ENCODE data around the gene OR2AE1. TPM values are rescaled to one million over a fixed set of nuclear protein-coding genes. Genes with fewer than 3 reads are reported as not detected.
A peak's percentile ranks its signal among the peaks of the same experiment; 100 is the strongest.

Gene OR2AE1
- total and polyA plus RNA-seq, 9 of the 15 experiments (the other 6 are each of a cell fraction or from before 2014, with no cell fraction given): 0.27 TPM; not detected in 8

DNA sequence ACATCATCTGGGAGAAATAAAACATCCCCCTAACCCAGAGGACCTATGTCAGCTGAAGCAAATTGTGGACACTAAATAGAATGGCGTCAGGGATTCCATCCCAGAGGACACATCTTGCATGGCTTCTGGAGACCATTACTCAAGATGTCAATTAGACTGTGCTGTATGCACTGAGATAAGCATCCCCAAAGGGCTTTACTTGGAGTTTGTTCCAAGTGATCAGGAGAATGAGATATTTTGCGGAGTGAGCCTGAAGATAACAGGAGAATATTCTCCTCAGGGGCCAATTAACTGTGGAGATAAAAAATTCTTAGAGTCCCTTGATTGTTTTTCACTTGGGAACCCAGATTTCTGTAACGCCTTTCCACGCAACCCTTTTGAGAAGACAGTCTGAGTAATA is 4.5 kb upstream of the OR2AE1 start (continued):
- peak; percentile 65 for TF ChIP-seq NCOR1 (IDR thresholded peaks at IDR 0.05)
- TF ChIP-seq HDAC3 (IDR thresholded peaks at IDR 0.05; ENCODE audit: borderline replicate concordance, partially characterized antibody): no peak
- no peak for TF ChIP-seq ZNF41 (CRISPR knock-in tag; conservative IDR thresholded peaks at IDR 0.05)
- no peak for TF ChIP-seq BACH1 (tag; IDR thresholded peaks at IDR 0.05)
- no peak for TF ChIP-seq MITF (IDR thresholded peaks at IDR 0.05)
- TF ChIP-seq CAMTA2 (CRISPR knock-in tag; conservative IDR thresholded peaks at IDR 0.05): no peak

DNA sequence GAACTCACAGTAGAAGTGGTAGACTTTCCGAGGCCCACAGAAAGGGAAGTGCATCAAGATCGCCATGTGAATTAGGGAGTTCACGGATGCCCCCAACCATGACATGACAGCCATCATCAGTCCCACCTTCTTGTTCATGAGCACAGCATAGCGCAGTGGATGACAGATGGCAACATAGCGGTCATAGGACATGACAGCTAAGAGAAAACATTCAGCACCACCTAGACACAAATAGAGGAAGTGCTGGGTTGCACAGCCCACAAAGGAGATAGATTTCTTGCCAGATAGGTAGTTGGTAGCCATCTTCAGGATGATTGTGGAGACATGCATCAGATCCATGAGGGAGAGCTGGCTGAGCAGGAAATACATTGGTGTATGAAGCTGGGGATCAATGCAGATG is 342 bp downstream of the OR2AE1 start:
- H3K9me1 ChIP-seq (ENCODE audit: control insufficient read depth, insufficient read depth, low read length): no peaks in the 10 kb centered on the region
- intact Hi-C loops (cut with micrococcal nuclease): loop anchor here (5.0 kb wide), 1 partner anchor 244 kb away; no protein-coding TSS in a partner anchor
- CTCF ChIA-PET (ENCODE audit: low intra/inter-chr PET ratio): interaction anchor here (0.6 kb wide), 1 partner anchor 560 kb away, joined by 4 read pairs; no protein-coding TSS in a partner anchor
- peaks cover 10 to 23% of the 10 kb centered on the region in 2 experiments; a peak in 4 of 5 replicates for H3K27me3 ChIP-seq (ENCODE audit: control insufficient read depth in 2 of 2, insufficient read depth in 2 of 2, low read length in 2 of 2)
- H3K4me3 ChIP-seq: no peak overlapping the region
- no peaks in the 10 kb centered on the region; a peak in 1 of 5 replicates for H3K4me1 ChIP-seq (replicated peaks in 1 of 2; ENCODE audit: control insufficient read depth in 2 of 2, insufficient read depth in 2 of 2, low read length in 2 of 2)
- FAIRE-seq (peak; percentile 66), DNase-seq (ENCODE audit: extremely low read depth in 1 of 4, low spot score in 3 of 4) (peak in 2 of 4 experiments; percentile 32 to 43), ATAC-seq (peak; percentile 90)
- WGBS (ENCODE audit: insufficient coverage, low coverage, missing lambda C conversion rate): 0% methylated on average over 5 of the region's 5 CpGs
- no peaks in the 10 kb centered on the region for H3K9me3 ChIP-seq (replicated peaks; ENCODE audit: control insufficient read depth, insufficient read depth, low read depth, low read length)
- no peak overlapping the region for H3K9ac ChIP-seq (ENCODE audit: insufficient read depth in 1 of 2, low read depth in 2 of 2, low read length in 2 of 2)
- no peaks in the 10 kb centered on the region for H3K79me2 ChIP-seq (ENCODE audit: control insufficient read depth, insufficient read depth, low read length)
- in situ Hi-C loops (cut with MboI): no loop called here
- BruUV-seq (replicated peaks): no TSS peak
- POLR2A ChIA-PET: interaction anchor here (0.7 to 1.2 kb wide), 3 partner anchors 29 to 266 kb away, joined by 3 read pairs; partner anchors contain the start of gene TRIM4
- H3K36me3 ChIP-seq (ENCODE audit: control insufficient read depth, insufficient read depth, low read length): no peaks in the 10 kb centered on the region
- no peak overlapping the region for H2AFZ ChIP-seq (ENCODE audit: low read depth, low read length)
- H3K27ac ChIP-seq (ENCODE audit: extremely low read depth, low read depth, low read length): no peak overlapping the region
- H3K4me2 ChIP-seq (ENCODE audit: insufficient read depth, low read length): no peak overlapping the region
- H4K20me1 ChIP-seq (replicated peaks; ENCODE audit: control insufficient read depth, insufficient read depth, low read length): no peaks in the 10 kb centered on the region
- TF ChIP-seq KLF10 (CRISPR knock-in tag; IDR thresholded peaks at IDR 0.05): no peak
- no peak for TF ChIP-seq MCM2 (IDR thresholded peaks at IDR 0.05; ENCODE audit: low read depth)
- no peak for TF ChIP-seq ATF6 (CRISPR knock-in tag; IDR thresholded peaks at IDR 0.05)
- peak; percentile 12; the same call in 1 of the 2 replicates for TF ChIP-seq EHMT2 (IDR thresholded peaks at IDR 0.05)
- no peak for TF ChIP-seq RFX7 (CRISPR knock-in tag; IDR thresholded peaks at IDR 0.05)
- 0 out of 2 replicates have a peak, but pooled peaks have one; percentile 20 for TF ChIP-seq ATF7 (IDR thresholded peaks at IDR 0.05)
- peak; percentile 40 to 60 (median 48); a peak in 5 of 6 replicates for TF ChIP-seq CTCF (IDR thresholded peaks at IDR 0.05 in 2 of 3, conservative IDR thresholded peaks at IDR 0.05 in 1 of 3; ENCODE audit: insufficient read depth in 2 of 3, low read depth in 1 of 3, low read length in 3 of 3)
- no peak for TF ChIP-seq ZNF696 (CRISPR knock-in tag; conservative IDR thresholded peaks at IDR 0.05)

Data from K562 (cell line).